ENCODE results near the gene PTEN. TPM values are rescaled to one million over a fixed set of nuclear protein-coding genes. Genes with fewer than 3 reads are reported as not detected.

Gene PTEN
- total RNA-seq, 1 experiment from 2014 or later: 58.7 TPM

DNA sequence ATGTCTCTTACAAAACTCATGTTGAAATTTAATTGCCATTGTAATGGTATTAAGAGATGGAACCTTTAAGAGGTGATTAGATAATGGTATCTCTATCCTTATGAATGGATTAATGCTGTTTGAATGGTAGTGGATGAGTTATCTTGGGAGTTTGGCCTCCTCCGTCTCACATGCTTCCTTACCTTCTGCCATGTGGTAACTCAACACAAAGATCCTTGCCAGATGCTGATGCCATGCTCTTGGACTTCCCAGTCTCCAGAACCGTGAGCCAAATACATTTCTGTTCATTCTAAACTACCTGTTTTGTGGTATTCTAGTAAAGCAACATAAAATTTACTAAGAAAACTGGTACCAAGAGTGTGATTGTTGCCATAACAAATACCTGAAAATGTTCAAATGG, 23.2 kb downstream of the PTEN start:
- Histone ChIP-seq H3K79me2 (ENCODE audit: insufficient read depth, low read length) (peaks cover 65% of the 10 kb centered on the region), H3K9me3 (ENCODE audit: control insufficient read depth in 1 of 2, insufficient read depth in 1 of 2, low read depth in 1 of 2, low read length in 2 of 2) (no peaks in the 10 kb centered on the region), H3K4me3 (replicated peaks in 1 of 2; ENCODE audit: low read depth in 1 of 2, low read length in 2 of 2) (no peak overlapping the region), H3K4me1 (ENCODE audit: control insufficient read depth in 1 of 2, insufficient read depth in 2 of 2, low read length in 2 of 2) (no peaks in the 10 kb centered on the region), H4K20me1 (ENCODE audit: insufficient read depth) (0 out of 2 replicates have a peak, but pooled peaks cover 3% of the 10 kb centered on the region), H3K27ac (ENCODE audit: low read depth, low read length) (no peak overlapping the region), H3K36me3 (ENCODE audit: control insufficient read depth in 1 of 2, insufficient read depth in 2 of 2, low read length in 2 of 2) (no peaks in the 10 kb centered on the region), H3K4me2 (ENCODE audit: low read length) (no peak overlapping the region), H2AFZ (ENCODE audit: low read depth, low read length, poor library complexity, severe bottlenecking) (no peak overlapping the region), H3K27me3 (ENCODE audit: insufficient read depth, low read length) (no peaks in the 10 kb centered on the region), H3K9ac (ENCODE audit: low read length) (no peak overlapping the region), H3K9me2 (ENCODE audit: insufficient read depth) (no peaks in the 10 kb centered on the region)
- ATAC-seq (no peak), DNase-seq (ENCODE audit: low read depth, low spot score) (no peak)
- RAD21 ChIA-PET (ENCODE audit: low non-redundant PET in 1 of 2, low total read pairs in 2 of 2, uncharacterized antibody in 2 of 2, unreplicated experiment in 2 of 2): no interaction called here
- BruUV-seq (replicated peaks): no TSS peak
- CTCF ChIA-PET: no interaction called here
- intact Hi-C loops (cut with micrococcal nuclease): no loop called here
- no peak for TF ChIP-seq EGR1 (IDR thresholded peaks at IDR 0.05; ENCODE audit: low read depth)
- TF ChIP-seq, protein P1, sequence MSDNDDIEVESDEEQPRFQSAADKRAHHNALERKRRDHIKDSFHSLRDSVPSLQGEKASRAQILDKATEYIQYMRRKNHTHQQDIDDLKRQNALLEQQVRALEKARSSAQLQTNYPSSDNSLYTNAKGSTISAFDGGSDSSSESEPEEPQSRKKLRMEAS (IDR thresholded peaks at IDR 0.05): no peak
- no peak for TF ChIP-seq ZFX (IDR thresholded peaks at IDR 0.05)
- 0 out of 2 replicates have a peak, but pooled peaks have one; percentile 22 for TF ChIP-seq CBX3 (IDR thresholded peaks at IDR 0.05; ENCODE audit: low read depth)
- no peak for TF ChIP-seq FOSL1 (IDR thresholded peaks at IDR 0.05; ENCODE audit: low read depth)
- TF ChIP-seq ATF3 (IDR thresholded peaks at IDR 0.05): no peak
- no peak for TF ChIP-seq SRF (IDR thresholded peaks at IDR 0.05; ENCODE audit: low read depth)
- no peak for TF ChIP-seq POLR2AphosphoS5 (IDR thresholded peaks at IDR 0.05; ENCODE audit: low read depth, low read length)
- POLR2A ChIA-PET: no interaction called here

DNA sequence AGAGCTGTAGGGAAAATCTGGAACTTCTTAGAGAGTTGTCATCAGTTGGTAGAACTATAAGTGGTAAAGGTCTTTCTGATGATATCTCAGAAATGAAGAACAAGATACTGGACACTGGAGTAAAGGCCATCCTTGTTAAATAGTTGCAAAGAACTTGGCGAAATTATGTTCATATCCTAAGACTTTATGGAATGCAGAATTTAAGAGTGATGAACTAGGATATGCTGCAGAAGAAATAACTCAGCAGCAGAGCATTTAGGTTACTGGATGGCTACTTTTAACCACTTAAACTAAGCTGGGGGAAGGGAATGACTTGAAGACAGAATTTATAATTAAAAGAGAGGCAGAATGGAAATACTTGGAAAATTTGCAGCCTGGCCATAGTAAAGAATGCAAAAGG, 23.7 kb downstream of the PTEN start:
- RAD21 ChIA-PET (ENCODE audit: low non-redundant PET in 1 of 2, low total read pairs in 2 of 2, uncharacterized antibody in 2 of 2, unreplicated experiment in 2 of 2): no interaction called here
- Histone ChIP-seq H3K36me3 (ENCODE audit: control insufficient read depth in 1 of 2, insufficient read depth in 2 of 2, low read length in 2 of 2) (no peaks in the 10 kb centered on the region), H2AFZ (ENCODE audit: low read depth, low read length, poor library complexity, severe bottlenecking) (no peak overlapping the region), H3K27me3 (ENCODE audit: insufficient read depth, low read length) (no peaks in the 10 kb centered on the region), H3K9ac (ENCODE audit: low read length) (no peak overlapping the region), H3K9me3 (ENCODE audit: control insufficient read depth in 1 of 2, insufficient read depth in 1 of 2, low read depth in 1 of 2, low read length in 2 of 2) (no peaks in the 10 kb centered on the region), H3K27ac (ENCODE audit: low read depth, low read length) (no peak overlapping the region), H4K20me1 (ENCODE audit: insufficient read depth) (0 out of 2 replicates have a peak, but pooled peaks cover 3% of the 10 kb centered on the region), H3K9me2 (ENCODE audit: insufficient read depth) (no peaks in the 10 kb centered on the region), H3K4me3 (replicated peaks in 1 of 2; ENCODE audit: low read depth in 1 of 2, low read length in 2 of 2) (no peak overlapping the region), H3K4me2 (ENCODE audit: low read length) (no peak overlapping the region), H3K79me2 (ENCODE audit: insufficient read depth, low read length) (peaks cover 66% of the 10 kb centered on the region), H3K4me1 (ENCODE audit: control insufficient read depth in 1 of 2, insufficient read depth in 2 of 2, low read length in 2 of 2) (no peaks in the 10 kb centered on the region)
- no peak for DNase-seq (ENCODE audit: low read depth, low spot score)
- CTCF ChIA-PET: no interaction called here
- TF ChIP-seq RAD21 (IDR thresholded peaks at IDR 0.05; ENCODE audit: low read depth): no peak
- TF ChIP-seq FOSL1 (IDR thresholded peaks at IDR 0.05; ENCODE audit: low read depth): no peak
- TF ChIP-seq POLR2A (IDR thresholded peaks at IDR 0.05; ENCODE audit: borderline replicate concordance, extremely low read depth, insufficient read depth, insufficient read length): no peak
- POLR2A ChIA-PET: no interaction called here
- no peak for ATAC-seq
- no TSS peak for BruUV-seq (replicated peaks)
- intact Hi-C loops (cut with micrococcal nuclease): no loop called here
